Subcutaneous adipose tissue (tissue), 4 donors: Measurements from ENCODE around the gene ATOSA. TPM values are rescaled to one million over a fixed set of nuclear protein-coding genes. Genes with fewer than 3 reads are reported as not detected.

Source experiments
- CTCF ChIP-seq: fragments of 450-650 bp; IDR thresholded peaks from one replicate; pipeline ENCODE4 v1.5.1; 2016; ENCODE audit warnings: low read depth, mild to moderate bottlenecking, control low read depth, antibody characterized with exemption, moderate library complexity
- total RNA-seq, 4 donors: library from RNA; depleted of rRNA; stranded (reverse); fragments of >200 nt; gene quantifications; one replicate each; pipeline ENCODE4 v1.1.0, GENCODE V29; 2016

The ATOSA gene
- total RNA-seq, 4 donors from 2014 or later, result 120 to 205 (median 166) TPM

DNA sequence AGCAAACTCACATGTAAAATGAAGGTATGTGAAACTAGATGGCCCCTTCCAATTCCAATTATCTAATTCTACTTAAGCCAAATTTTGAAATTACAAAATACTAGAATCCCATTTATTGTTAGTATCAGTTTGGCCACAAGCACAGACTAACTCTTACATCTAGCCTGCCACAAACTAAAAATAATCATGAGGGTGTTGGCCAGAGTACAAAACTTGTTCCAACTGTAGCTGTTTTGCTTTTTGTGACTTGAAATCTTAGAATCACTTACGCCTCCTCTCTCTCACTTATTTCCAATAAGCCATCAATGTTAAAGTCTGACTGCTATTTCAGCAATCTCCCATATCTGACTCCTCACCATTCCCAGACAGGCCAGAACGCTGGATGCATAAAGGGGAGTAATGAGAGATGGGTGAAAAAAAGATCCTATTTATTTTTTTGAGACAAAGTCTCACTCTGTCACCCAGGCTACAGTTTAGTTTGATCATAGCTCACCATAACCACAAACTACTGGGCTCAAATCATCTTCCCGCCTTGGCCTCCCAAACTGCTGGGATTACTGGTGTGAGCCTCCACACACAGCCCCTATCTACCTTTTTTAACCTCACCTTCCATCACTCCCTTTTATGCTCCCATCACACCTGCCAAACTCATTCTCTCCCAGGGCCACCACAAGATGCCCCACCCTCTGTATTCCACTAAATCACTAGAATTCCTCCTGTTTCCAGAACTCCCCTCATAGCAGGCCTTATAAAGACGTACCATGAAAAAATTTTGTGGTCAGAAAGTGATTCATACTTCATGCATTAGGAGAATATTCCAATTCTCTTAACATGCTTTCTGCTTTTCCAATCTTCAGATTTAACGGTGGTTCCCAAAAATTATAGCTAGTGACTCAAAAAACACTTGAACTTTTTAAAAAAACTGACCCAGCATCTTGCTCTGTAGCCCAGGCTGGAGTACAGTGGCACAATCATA lies 36.5 kb downstream of the ATOSA start:
- TF ChIP-seq CTCF, result no peak

DNA sequence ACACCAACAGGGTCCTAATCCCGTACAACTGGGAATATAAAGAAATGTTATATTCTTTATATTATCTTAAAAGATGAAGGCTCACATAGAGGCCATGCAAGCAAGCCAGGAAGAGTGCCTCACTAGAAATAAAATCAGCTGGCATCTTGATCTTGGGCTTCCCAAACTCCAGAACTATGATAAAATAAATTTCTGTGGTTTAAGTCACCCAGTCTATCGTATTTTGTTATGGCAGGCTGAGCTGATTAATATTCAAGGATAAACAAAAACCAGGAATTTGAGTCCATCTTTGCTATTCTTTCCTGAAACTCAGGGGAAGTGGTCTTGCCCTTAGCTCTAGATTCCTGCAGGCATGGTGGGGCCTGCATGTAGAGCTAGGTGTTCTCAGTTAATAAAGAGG lies 42.7 kb downstream of the ATOSA start:
- no peak for TF ChIP-seq CTCF

GRCh38 chr15:52635908-52636307 lies 43.3 kb downstream of the ATOSA start:
- no peak for TF ChIP-seq CTCF

Other genes starting within 250 kb of the ATOSA start
- gene MYO5A, start 150.5 kb downstream of the ATOSA start, total RNA-seq, result 100 to 1,000 TPM in 2 of 4 donors, 10 to 100 TPM in 2; 54.6 to 121 (median 99.4) TPM
- gene ARPP19, start 110.4 kb downstream of the ATOSA start, total RNA-seq, result 100 to 1,000 TPM; 115 to 237 (median 147) TPM
- not detected for gene ONECUT1, start 110.9 kb upstream of the ATOSA start, total RNA-seq